ENCODE data around the gene GNG5. TPM values are rescaled to one million over a fixed set of nuclear protein-coding genes. Genes with fewer than 3 reads are reported as not detected.

Gene GNG5
- total RNA-seq, 1 experiment from 2014 or later = 193 TPM

GRCh38 chr1:84467298-84467697 lies 39.1 kb downstream of the GNG5 start:
- Histone ChIP-seq H3K36me3 (ENCODE audit: control insufficient read depth in 1 of 2, insufficient read depth in 2 of 2, low read length in 2 of 2) (no peaks in the 10 kb centered on the region), H3K27ac (ENCODE audit: low read depth, low read length) (no peak overlapping the region), H3K4me3 (replicated peaks in 1 of 2; ENCODE audit: low read depth in 1 of 2, low read length in 2 of 2) (no peak overlapping the region), H3K9ac (ENCODE audit: low read length) (no peak overlapping the region), H3K4me1 (ENCODE audit: control insufficient read depth in 1 of 2, insufficient read depth in 2 of 2, low read length in 2 of 2) (peaks cover 0 to 6% of the 10 kb centered on the region in 2 experiments; a peak in 1 of 4 replicates), H2AFZ (ENCODE audit: low read depth, low read length, poor library complexity, severe bottlenecking) (peak overlapping the region; percentile 5), H3K27me3 (ENCODE audit: insufficient read depth, low read length) (no peaks in the 10 kb centered on the region), H3K4me2 (ENCODE audit: low read length) (no peak overlapping the region; the same call in 1 of the 2 replicates), H4K20me1 (ENCODE audit: insufficient read depth) (no peaks in the 10 kb centered on the region), H3K79me2 (ENCODE audit: insufficient read depth, low read length) (no peaks in the 10 kb centered on the region), H3K9me2 (ENCODE audit: insufficient read depth) (no peaks in the 10 kb centered on the region), H3K9me3 (ENCODE audit: control insufficient read depth in 1 of 2, insufficient read depth in 1 of 2, low read depth in 1 of 2, low read length in 2 of 2) (no peaks in the 10 kb centered on the region)
- BruUV-seq (replicated peaks) = no TSS peak
- ChIA-PET POLR2A (no interaction called here), CTCF (no interaction called here), RAD21 (ENCODE audit: low non-redundant PET in 1 of 2, low total read pairs in 2 of 2, uncharacterized antibody in 2 of 2, unreplicated experiment in 2 of 2) (no interaction called here)
- ATAC-seq (no peak), DNase-seq (ENCODE audit: low read depth, low spot score) (no peak)
- intact Hi-C loops (cut with micrococcal nuclease) = no loop called here
- TF ChIP-seq JUND (IDR thresholded peaks at IDR 0.05) (no peak), FOSL1 (IDR thresholded peaks at IDR 0.05; ENCODE audit: low read depth) (peak; percentile 22; the same call in 1 of the 2 replicates), EZH2phosphoT487 (IDR thresholded peaks at IDR 0.05; ENCODE audit: borderline replicate concordance) (no peak)

- Histone ChIP-seq H3K27me3 (ENCODE audit: insufficient read depth, low read length) (no peaks in the 10 kb centered on the region), H2AFZ (ENCODE audit: low read depth, low read length, poor library complexity, severe bottlenecking) (no peak overlapping the region), H3K9me3 (ENCODE audit: control insufficient read depth in 1 of 2, insufficient read depth in 1 of 2, low read depth in 1 of 2, low read length in 2 of 2) (no peaks in the 10 kb centered on the region), H3K4me2 (ENCODE audit: low read length) (no peak overlapping the region), H4K20me1 (ENCODE audit: insufficient read depth) (no peaks in the 10 kb centered on the region), H3K36me3 (ENCODE audit: control insufficient read depth in 1 of 2, insufficient read depth in 2 of 2, low read length in 2 of 2) (no peaks in the 10 kb centered on the region), H3K4me3 (replicated peaks in 1 of 2; ENCODE audit: low read depth in 1 of 2, low read length in 2 of 2) (no peak overlapping the region), H3K4me1 (ENCODE audit: control insufficient read depth in 1 of 2, insufficient read depth in 2 of 2, low read length in 2 of 2) (peaks cover 0 to under 1% of the 10 kb centered on the region in 2 experiments; a peak in 1 of 4 replicates), H3K9me2 (ENCODE audit: insufficient read depth) (no peaks in the 10 kb centered on the region), H3K9ac (ENCODE audit: low read length) (no peak overlapping the region), H3K79me2 (ENCODE audit: insufficient read depth, low read length) (no peaks in the 10 kb centered on the region), H3K27ac (ENCODE audit: low read depth, low read length) (no peak overlapping the region)
- ATAC-seq = no peak
- ChIA-PET CTCF (no interaction called here), RAD21 (ENCODE audit: low non-redundant PET in 1 of 2, low total read pairs in 2 of 2, uncharacterized antibody in 2 of 2, unreplicated experiment in 2 of 2) (no interaction called here), POLR2A (no interaction called here)
- DNase-seq (ENCODE audit: low read depth, low spot score) = no peak
- no TSS peak for BruUV-seq (replicated peaks)
- intact Hi-C loops (cut with micrococcal nuclease) = no loop called here
- TF ChIP-seq REST (IDR thresholded peaks at IDR 0.05; ENCODE audit: low read depth) (no peak), ELF1 (IDR thresholded peaks at IDR 0.05; ENCODE audit: borderline replicate concordance, low read depth) (no peak), SRF (IDR thresholded peaks at IDR 0.05; ENCODE audit: low read depth) (no peak), CTCF (IDR thresholded peaks at IDR 0.05 in 2 of 3, conservative IDR thresholded peaks at IDR 0.05 in 1 of 3; ENCODE audit: borderline replicate concordance in 1 of 3, insufficient read depth in 1 of 3, low read depth in 2 of 3, low read length in 2 of 3) (no peak), JUND (IDR thresholded peaks at IDR 0.05) (no peak), EZH2phosphoT487 (IDR thresholded peaks at IDR 0.05; ENCODE audit: borderline replicate concordance) (no peak), SP1 (IDR thresholded peaks at IDR 0.05; ENCODE audit: low read depth) (no peak)
Measured at GRCh38 chr1:84462118-84462517, 44.3 kb downstream of the GNG5 start.
